Activated naive CD4-positive, alpha-beta T cell treated with anti-CD3 and anti-CD28 coated beads, Interleukin-2, amount 10 ng/mL, durations not matched to agents 7 days and 5 days (primary cell): ENCODE data around the gene ZNF865.

Experiments
- CTCF ChIA-PET: fragments of 350-600 bp; sonication (Branson Sonifier 250); formaldehyde crosslinking; loops from one replicate; lab custom pipeline; 2021; ENCODE audit warnings: antibody characterized with exemption; lab: Charles Lee
- DNase-seq: peaks from one replicate; pipeline ENCODE4 v3.0.0-alpha.2; 2020
- H3K27ac Mint-ChIP-seq: one replicate; pipeline ENCODE4 v1.8.0; 2021; ENCODE audit warnings: mild to moderate bottlenecking, moderate library complexity, mixed read lengths
- H3K27me3 Mint-ChIP-seq: one replicate; pipeline ENCODE4 v1.8.0; 2021; ENCODE audit warnings: mild to moderate bottlenecking, mixed read lengths
- H3K36me3 Mint-ChIP-seq: one replicate; pipeline ENCODE4 v1.8.0; 2021; ENCODE audit warnings: mixed read lengths
- H3K4me1 Mint-ChIP-seq: one replicate; pipeline ENCODE4 v1.8.0; 2021; ENCODE audit warnings: mixed read lengths
- H3K4me3 Mint-ChIP-seq: one replicate; pipeline ENCODE4 v1.8.0; 2021; ENCODE audit warnings: mild to moderate bottlenecking, moderate library complexity, mixed read lengths
- H3K9me3 Mint-ChIP-seq: one replicate; pipeline ENCODE4 v1.8.0; 2021; ENCODE audit warnings: mixed read lengths

Gene ZNF865

DNA sequence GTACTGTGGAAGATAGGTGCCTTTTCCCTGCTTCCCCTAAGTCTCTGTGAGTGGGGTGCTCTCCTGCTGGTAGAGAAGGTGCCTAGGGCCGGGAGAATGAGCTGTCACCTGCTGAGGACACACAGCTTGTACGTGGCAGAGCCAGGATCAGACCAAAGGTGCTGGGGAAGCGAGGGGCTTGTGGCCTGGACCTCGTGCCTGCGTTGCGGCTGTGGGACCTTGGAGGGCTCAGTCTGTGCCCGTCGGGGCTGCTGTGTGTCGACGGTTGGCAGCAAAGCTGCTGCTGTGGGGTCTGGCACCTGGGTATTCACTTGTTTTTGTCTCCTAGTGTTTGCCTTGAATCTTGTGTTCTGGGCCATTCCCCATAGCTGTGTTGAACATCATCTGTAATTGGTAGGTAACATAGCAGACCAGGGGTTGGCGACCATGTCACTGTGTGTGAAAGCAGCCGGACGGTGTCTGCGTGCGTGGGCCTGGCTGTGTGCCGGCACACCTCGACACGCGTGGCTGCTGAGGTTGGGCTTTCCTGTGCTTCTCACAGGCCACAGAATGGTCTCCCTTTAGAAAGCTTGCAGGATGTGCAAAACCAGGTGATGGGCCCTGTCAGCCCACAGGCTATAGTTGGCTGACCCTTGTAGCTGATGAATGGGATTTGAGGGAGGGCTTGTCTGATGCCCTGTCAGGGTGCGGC is 58.5 kb downstream of the ZNF865 start:
- CTCF ChIA-PET: interaction anchor here (1.3 kb wide), 1 partner anchor 12 kb away, joined by 3 read pairs; no protein-coding TSS in a partner anchor
- peaks cover 12% of the 10 kb centered on the region for H3K4me1 Mint-ChIP-seq
- no peaks in the 10 kb centered on the region for H3K27me3 Mint-ChIP-seq
- no peak overlapping the region for H3K27ac Mint-ChIP-seq
- H3K9me3 Mint-ChIP-seq: no peaks in the 10 kb centered on the region
- H3K4me3 Mint-ChIP-seq: no peak overlapping the region
- DNase-seq: no peak
- peaks cover 61% of the 10 kb centered on the region for H3K36me3 Mint-ChIP-seq

DNA sequence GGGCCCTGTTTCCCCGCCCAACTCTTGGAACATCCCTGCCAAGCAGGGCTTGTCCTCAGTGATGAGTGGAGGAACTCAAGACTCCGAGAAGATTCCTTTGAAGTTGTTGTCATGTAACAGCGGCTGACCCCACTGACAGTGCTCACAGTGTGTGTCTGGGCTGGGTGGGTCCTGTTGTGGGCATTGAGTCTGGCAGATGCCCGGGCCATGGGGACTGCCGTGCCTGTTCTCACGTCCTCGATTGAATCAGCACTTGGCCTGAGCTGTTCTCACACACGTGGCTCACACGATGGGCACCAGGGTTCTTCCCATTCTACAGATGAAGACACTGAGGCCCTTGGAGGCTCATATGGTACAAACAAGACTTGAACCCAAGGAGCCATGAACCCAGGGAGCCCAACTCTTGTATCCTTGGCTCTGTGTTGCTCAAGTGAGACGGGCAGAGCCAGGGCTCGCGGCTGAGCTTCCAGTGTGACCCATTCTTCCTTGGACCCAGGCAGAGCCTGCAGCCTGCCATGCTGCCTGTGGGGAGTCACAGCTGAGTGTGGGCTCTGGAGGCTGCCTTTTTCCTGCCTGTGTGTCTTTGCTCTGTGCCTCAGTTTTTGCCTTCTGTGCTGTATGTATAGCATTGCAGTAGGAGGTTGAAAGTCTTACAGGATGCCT is 61.0 kb downstream of the ZNF865 start:
- Mint-ChIP-seq H3K4me3 (no peak overlapping the region), H3K27me3 (no peaks in the 10 kb centered on the region), H3K36me3 (peaks cover 66% of the 10 kb centered on the region), H3K4me1 (peaks cover 13% of the 10 kb centered on the region), H3K27ac (no peak overlapping the region), H3K9me3 (no peaks in the 10 kb centered on the region)
- CTCF ChIA-PET: interaction anchor here (1.3 kb wide), 1 partner anchor 34 kb away, joined by 3 read pairs; no protein-coding TSS in a partner anchor
- no peak for DNase-seq
